ENCODE data around the gene GNAO1.

GRCh38 chr16:56258508-56259424, 67.5 kb downstream of the GNAO1 start:
- no peak for TF ChIP-seq CTCF (IDR thresholded peaks at IDR 0.05)
- no peak for TF ChIP-seq POLR2A (IDR thresholded peaks at IDR 0.05)
